Transverse colon (tissue), 4 donors: Measurements from ENCODE around the gene POU3F1. TPM values are rescaled to one million over a fixed set of nuclear protein-coding genes. Genes with fewer than 3 reads are reported as not detected.

Experiments used
- DNase-seq: peaks from one replicate; pipeline ENCODE4 v3.0.0-alpha.2; 2019
- H3K27ac ChIP-seq, 4 donors: fragments of 200-600 bp; sonication (generic); 2 replicates each; pipeline ENCODE4 v1.5.1; 2016 to 2018; ENCODE audit warnings: inconsistent platforms in 4 of 4
- H3K27me3 ChIP-seq: fragments of 200-600 bp; sonication (generic); 2 replicates; pipeline ENCODE4 v1.5.1; 2017; ENCODE audit warnings: inconsistent platforms
- H3K36me3 ChIP-seq, 4 donors: fragments of 200-600 bp; sonication (generic); 2 replicates each; pipeline ENCODE4 v1.5.1; 2017 to 2019; ENCODE audit warnings: inconsistent platforms in 4 of 4
- H3K4me1 ChIP-seq, 4 donors: fragments of 200-600 bp; sonication (generic); 2 replicates each; pipeline ENCODE4 v1.5.1; 2017 to 2020; ENCODE audit warnings: inconsistent platforms in 4 of 4
- H3K4me3 ChIP-seq, 4 donors: fragments of 200-600 bp; sonication (generic); 1 replicate in 1 of 4; 2 replicates in 3 of 4; pipeline versions ENCODE4 v1.5.1 to v1.6.1; 2017 to 2019; ENCODE audit warnings: inconsistent platforms in 4 of 4
- H3K9me3 ChIP-seq, 2 donors: fragments of 200-600 bp; sonication (generic); 2 replicates each; pipeline ENCODE4 v1.5.1; 2017 to 2019; ENCODE audit warnings: inconsistent platforms in 2 of 2
- EP300 ChIP-seq: sonication (generic); formaldehyde crosslinking; IDR thresholded peaks from one replicate; pipeline ENCODE4 v1.6.1; 2017; ENCODE audit warnings: antibody characterized with exemption, low read depth
- POLR2A ChIP-seq: fragments of 450-650 bp; IDR thresholded peaks from one replicate; pipeline ENCODE4 v1.6.1; 2016; ENCODE audit warnings: antibody characterized with exemption, mild to moderate bottlenecking, moderate library complexity
- POLR2AphosphoS5 ChIP-seq, 3 donors: sonication (generic); formaldehyde crosslinking; IDR thresholded peaks; one replicate each; pipeline ENCODE4 v1.6.1; 2016; ENCODE audit warnings: antibody characterized with exemption in 3 of 3
- WGBS, 2 donors: methylation state at CpG; one replicate each; pipeline ENCODE4 v1.1.5; 2018; ENCODE audit warnings: low coverage in 1 of 2; 5-methylcytosine and 5-hydroxymethylcytosine counted together
- in situ Hi-C, 4 donors: fragments of 200-750 bp; cut with MboI; loops; one replicate each; pipeline versions ENCODE4 v1.15.0 to v1.15.1; 2017; ENCODE audit warnings: low sequenced_read_pairs in 3 of 4, low pct_ligation_motif_present in 1 of 4, low pct_unique_long_range_greater_than_20kb in 1 of 4
- intact Hi-C: fragments of 100-400 bp; cut with DNase I; formaldehyde crosslinking; loops from one replicate; pipeline ENCODE4 v1.15.1; 2023; ENCODE audit warnings: low total_unique reads
- total RNA-seq, 4 donors: library from RNA; depleted of rRNA; stranded (reverse); fragments of >200 nt; gene quantifications; one replicate each; pipeline ENCODE4 v1.1.0, GENCODE V29; 2016
- TF ChIP-seq, protein P1 (sequence below), 5 experiments: fragments of 200-600 bp in 3 of 5; fragments of 450-650 bp in 2 of 5; sonication (generic) in 3 of 5; IDR thresholded peaks; 1 replicate in 2 of 5; 2 replicates in 3 of 5; pipeline ENCODE4 v1.5.1; 2016 to 2017; ENCODE audit warnings: antibody characterized with exemption in 5 of 5, inconsistent platforms in 3 of 5, mild to moderate bottlenecking in 2 of 5, moderate library complexity in 1 of 5

POU3F1 gene
- total RNA-seq, 4 donors from 2014 or later, result not detected

DNA sequence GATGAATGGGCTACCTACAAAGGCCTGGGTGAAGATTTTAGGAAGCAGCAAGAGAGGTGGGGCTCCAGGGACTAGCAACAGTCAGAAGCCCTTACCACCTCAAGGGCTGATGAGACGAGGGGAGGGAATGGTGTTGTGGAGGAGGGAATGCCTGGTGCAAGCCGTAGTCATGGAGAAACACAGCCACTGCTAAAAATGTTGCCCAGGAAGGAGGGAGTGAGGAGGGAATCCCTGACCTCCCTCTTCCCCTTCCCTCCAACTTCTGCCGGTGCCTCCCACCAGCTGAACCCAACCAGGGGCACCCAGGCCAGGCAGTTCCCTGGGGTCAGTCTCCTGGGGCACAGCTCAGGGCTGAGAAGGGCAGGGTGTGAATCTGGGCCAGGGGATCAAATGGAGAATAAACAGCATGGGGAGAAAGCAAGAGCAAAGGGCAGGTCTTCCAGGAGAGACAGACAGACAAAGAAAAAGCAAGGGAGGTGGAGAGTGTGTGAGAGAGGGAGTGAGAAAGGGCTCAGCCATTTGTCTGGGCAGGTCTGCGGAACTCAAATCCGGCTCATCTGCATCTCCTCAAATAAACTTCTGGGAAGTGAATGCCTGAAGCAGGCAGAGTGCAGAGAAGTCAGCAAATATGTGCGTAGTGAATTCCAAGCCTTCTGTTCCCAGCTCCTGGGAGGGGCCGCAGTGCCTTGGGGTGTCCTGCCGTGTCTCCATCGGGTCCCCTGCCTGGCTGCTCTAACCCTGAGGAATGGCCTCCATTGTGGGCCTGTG is 27.1 kb upstream of the POU3F1 start:
- Histone ChIP-seq H3K9me3 (no peaks in the 10 kb centered on the region), H3K4me1 (no peaks in the 10 kb centered on the region), H3K4me3 (no peak overlapping the region), H3K27ac (no peak overlapping the region), H3K36me3 (no peaks in the 10 kb centered on the region), H3K27me3 (peaks cover 37% of the 10 kb centered on the region)
- in situ Hi-C loops (loop anchor here in 1 of 4 donors (25.0 kb wide), 1 partner anchor 739 kb away; no protein-coding TSS in a partner anchor), intact Hi-C loops (no loop called here)
- DNase-seq, result no peak
- TF ChIP-seq, protein P1, sequence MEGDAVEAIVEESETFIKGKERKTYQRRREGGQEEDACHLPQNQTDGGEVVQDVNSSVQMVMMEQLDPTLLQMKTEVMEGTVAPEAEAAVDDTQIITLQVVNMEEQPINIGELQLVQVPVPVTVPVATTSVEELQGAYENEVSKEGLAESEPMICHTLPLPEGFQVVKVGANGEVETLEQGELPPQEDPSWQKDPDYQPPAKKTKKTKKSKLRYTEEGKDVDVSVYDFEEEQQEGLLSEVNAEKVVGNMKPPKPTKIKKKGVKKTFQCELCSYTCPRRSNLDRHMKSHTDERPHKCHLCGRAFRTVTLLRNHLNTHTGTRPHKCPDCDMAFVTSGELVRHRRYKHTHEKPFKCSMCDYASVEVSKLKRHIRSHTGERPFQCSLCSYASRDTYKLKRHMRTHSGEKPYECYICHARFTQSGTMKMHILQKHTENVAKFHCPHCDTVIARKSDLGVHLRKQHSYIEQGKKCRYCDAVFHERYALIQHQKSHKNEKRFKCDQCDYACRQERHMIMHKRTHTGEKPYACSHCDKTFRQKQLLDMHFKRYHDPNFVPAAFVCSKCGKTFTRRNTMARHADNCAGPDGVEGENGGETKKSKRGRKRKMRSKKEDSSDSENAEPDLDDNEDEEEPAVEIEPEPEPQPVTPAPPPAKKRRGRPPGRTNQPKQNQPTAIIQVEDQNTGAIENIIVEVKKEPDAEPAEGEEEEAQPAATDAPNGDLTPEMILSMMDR (IDR thresholded peaks at IDR 0.05), result no peak
- TF ChIP-seq POLR2AphosphoS5 (IDR thresholded peaks at IDR 0.05) (no peak), EP300 (no peak), POLR2A (no peak)
- 56% methylated on average over 9 of the region's 9 CpGs; no CpG with 5 or more reads in 1 of the 2 donors for WGBS, 2 donors

DNA sequence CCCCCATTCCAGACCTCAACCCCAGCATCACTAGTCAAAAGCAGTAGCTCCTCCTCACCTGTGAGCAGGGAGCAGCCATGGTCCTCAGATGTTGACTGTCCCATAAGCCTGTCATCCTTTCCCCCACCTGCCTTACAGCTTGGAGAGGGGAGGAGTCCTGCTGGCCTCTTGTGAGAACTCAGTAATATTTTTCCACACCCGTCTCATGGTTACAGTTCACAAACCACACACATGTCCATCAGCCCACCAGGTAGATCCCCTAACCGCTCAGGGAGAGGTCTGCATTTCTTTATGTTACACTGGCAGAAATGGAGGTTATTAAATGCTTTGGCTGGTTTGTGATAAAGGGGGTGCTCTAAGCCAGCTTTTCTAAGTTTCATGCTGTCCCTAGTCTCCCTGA is 26.3 kb upstream of the POU3F1 start:
- Histone ChIP-seq H3K27me3 (peaks cover 45% of the 10 kb centered on the region), H3K9me3 (no peaks in the 10 kb centered on the region), H3K27ac (no peak overlapping the region), H3K4me1 (no peaks in the 10 kb centered on the region), H3K4me3 (no peak overlapping the region), H3K36me3 (no peaks in the 10 kb centered on the region)
- intact Hi-C loops (no loop called here), in situ Hi-C loops (loop anchor here in 1 of 4 donors (25.0 kb wide), 1 partner anchor 739 kb away; no protein-coding TSS in a partner anchor)
- TF ChIP-seq EP300 (no peak), POLR2A (no peak), POLR2AphosphoS5 (IDR thresholded peaks at IDR 0.05) (no peak)
- TF ChIP-seq, protein P1 (IDR thresholded peaks at IDR 0.05), result no peak
- WGBS, 2 donors, result 65% methylated on average over 2 of the region's 2 CpGs; no CpG with 5 or more reads in 1 of the 2 donors
- no peak for DNase-seq

DNA sequence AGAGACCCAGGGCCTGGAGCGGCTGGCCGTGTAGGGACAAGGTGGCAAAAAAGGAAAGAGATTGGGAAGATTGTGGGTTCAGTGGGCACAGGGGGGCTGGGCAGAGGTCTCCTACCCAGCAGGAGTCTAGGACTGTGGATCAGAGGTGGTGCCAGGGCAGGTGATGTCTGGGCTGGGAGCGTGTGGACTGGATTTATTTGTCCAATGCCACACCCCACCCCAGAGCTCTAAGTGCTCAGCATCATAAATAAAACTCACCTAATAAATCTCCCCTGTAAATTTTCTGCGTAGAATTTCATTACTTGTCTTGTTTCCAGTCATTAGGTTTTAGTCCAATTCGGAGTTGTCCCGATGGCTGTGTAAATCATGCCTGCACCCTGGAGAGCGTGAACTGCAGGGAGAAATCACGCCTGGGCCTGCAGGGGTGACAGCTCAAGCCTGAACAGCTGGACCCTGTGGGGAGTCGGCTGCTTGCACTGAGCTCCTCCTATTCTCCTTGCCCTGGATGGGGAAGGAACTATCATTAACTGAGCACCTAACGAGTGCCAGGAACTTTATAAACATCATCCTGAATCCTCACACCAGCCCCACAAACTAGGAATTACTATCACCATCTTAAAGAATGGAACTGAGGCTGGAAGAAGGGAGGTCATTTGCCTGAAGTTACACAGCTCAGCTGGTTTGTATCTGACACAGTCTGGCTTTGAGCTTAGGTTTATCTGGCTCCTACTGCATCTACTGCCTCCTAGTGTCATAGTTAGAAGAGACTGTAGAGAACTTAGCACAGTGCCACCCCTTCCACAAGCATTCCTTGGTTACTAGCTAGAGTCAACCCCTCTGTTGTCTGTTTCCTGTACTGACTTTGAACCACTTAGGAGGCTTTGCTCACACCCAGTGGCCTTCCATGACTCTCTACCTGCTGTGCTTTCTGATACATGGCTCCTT is 25.0 kb upstream of the POU3F1 start:
- Histone ChIP-seq H3K4me1 (no peaks in the 10 kb centered on the region), H3K36me3 (no peaks in the 10 kb centered on the region), H3K27ac (no peak overlapping the region), H3K27me3 (peaks cover 46% of the 10 kb centered on the region), H3K9me3 (no peaks in the 10 kb centered on the region), H3K4me3 (no peak overlapping the region)
- DNase-seq, result no peak
- WGBS, 2 donors, result 20 to 47% methylated on average over 1 to 10 of the region's 10 CpGs
- TF ChIP-seq, protein P1 (IDR thresholded peaks at IDR 0.05), result peak in 1 of 5 experiments; percentile 13
- no peak for TF ChIP-seq POLR2A
- intact Hi-C loops, result no loop called here
- in situ Hi-C loops, result loop anchor here in 1 of 4 donors (25.0 kb wide), 1 partner anchor 741 kb away; no protein-coding TSS in a partner anchor

DNA sequence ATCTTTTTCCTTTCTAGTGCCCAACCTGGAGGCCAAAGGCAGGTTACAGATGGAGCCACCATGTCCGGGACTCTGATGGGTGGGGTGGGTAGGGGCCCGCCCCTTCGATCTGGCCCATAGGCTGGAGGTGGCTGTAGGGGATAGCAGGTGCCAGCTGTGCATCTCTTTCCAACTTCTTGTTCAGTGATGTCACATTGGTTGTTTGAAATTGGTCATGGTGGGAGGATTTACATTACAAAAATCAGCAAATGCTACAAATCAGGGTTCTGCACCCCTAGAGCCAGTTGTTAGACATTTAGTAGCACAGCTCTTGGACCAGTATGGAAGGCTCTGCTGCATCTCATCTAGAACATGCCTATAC is 22.4 kb upstream of the POU3F1 start:
- H3K27ac ChIP-seq, result no peak overlapping the region
- intact Hi-C loops, result loop anchor here (5.0 kb wide), 1 partner anchor 748 kb away; no protein-coding TSS in a partner anchor
- DNase-seq, result no peak
- no peak overlapping the region for H3K4me3 ChIP-seq
- 88% methylated on average over 3 of the region's 3 CpGs; no CpG with 5 or more reads in 1 of the 2 donors for WGBS, 2 donors
- TF ChIP-seq, protein P1 (IDR thresholded peaks at IDR 0.05), result no peak
- TF ChIP-seq POLR2AphosphoS5 (IDR thresholded peaks at IDR 0.05), result no peak
- TF ChIP-seq EP300, result no peak
- no peak for TF ChIP-seq POLR2A
- H3K27me3 ChIP-seq, result peaks cover 46% of the 10 kb centered on the region
- no peaks in the 10 kb centered on the region for H3K4me1 ChIP-seq
- no peaks in the 10 kb centered on the region for H3K36me3 ChIP-seq
- no peaks in the 10 kb centered on the region for H3K9me3 ChIP-seq
- in situ Hi-C loops, result loop anchor here in 1 of 4 donors (25.0 kb wide), 1 partner anchor 743 kb away; no protein-coding TSS in a partner anchor
